ENCODE results near the gene PARVB.

PARVB gene

DNA sequence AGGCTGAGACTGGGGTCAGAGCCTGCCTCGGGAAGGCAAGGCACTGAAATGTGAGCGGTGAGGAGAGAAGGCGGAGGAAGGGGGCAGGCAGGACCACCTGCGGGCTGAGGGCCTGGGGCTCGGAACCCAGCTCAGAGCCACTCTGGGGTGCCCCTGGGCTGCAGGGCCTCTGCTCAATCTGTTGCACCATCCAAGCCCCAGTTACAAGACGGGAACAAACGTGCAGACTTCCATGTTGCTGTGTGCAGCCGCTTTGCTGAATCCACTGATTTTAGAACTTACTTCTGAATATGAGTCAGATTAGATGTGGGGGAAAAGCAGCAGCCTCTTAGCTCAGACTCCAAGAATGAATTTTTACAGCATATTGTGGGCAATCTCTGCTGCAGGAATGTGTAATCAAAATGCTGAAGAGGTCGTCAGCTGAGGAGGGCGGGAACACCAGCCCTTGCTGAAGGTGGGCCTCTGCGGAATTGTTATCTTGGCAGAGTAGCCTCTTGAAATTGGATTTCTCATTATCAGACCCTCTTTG, 178.2 kb downstream of the PARVB start:
- H3K9me3 ChIP-seq (ENCODE audit: control insufficient read depth, insufficient read depth, low read depth, low read length), result no peaks in the 10 kb centered on the region
- H3K4me1 ChIP-seq (ENCODE audit: control insufficient read depth, insufficient read depth, low read length), result 0 out of 2 replicates have a peak, but pooled peaks cover 3% of the 10 kb centered on the region
- CTCF ChIA-PET, result interaction anchor here (1.5 kb wide), 1 partner anchor 209 kb away, joined by 3 read pairs; no protein-coding TSS in a partner anchor
- POLR2A ChIA-PET, result interaction anchor here (0.6 kb wide), 1 partner anchor 889 kb away, joined by 3 read pairs; no protein-coding TSS in a partner anchor
- no peak overlapping the region for H3K4me3 ChIP-seq (ENCODE audit: low read depth, low read length)
- no peaks in the 10 kb centered on the region for H3K36me3 ChIP-seq (ENCODE audit: control insufficient read depth in 2 of 2, insufficient read depth in 1 of 2, low read length in 2 of 2)
- H3K27ac ChIP-seq (ENCODE audit: extremely low read depth, low read depth, low read length), result peak overlapping the region; percentile 11; the same call in 1 of the 2 replicates
- TF ChIP-seq WT1 (tag by site-specific recombination; IDR thresholded peaks at IDR 0.05) (no peak), ZFP41 (tag by site-specific recombination; IDR thresholded peaks at IDR 0.05; ENCODE audit: borderline replicate concordance) (no peak), OSR2 (tag by site-specific recombination; IDR thresholded peaks at IDR 0.05) (0 out of 2 replicates have a peak, but pooled peaks have one; percentile 41), ZXDB (tag by site-specific recombination; IDR thresholded peaks at IDR 0.05) (peak; percentile 54), HOXC10 (CRISPR knock-in tag; IDR thresholded peaks at IDR 0.05) (no peak), SP2 (tag by site-specific recombination; IDR thresholded peaks at IDR 0.05) (no peak), ZNF629 (tag by site-specific recombination; IDR thresholded peaks at IDR 0.05) (peak; percentile 22; the same call in 1 of the 2 replicates), YY1 (tag by site-specific recombination; IDR thresholded peaks at IDR 0.05) (no peak), FEZF1 (tag by site-specific recombination; IDR thresholded peaks at IDR 0.05) (no peak), ZNF292 (tag by site-specific recombination; IDR thresholded peaks at IDR 0.05; ENCODE audit: borderline replicate concordance, low read depth) (no peak), ZNF366 (tag by site-specific recombination; conservative IDR thresholded peaks at IDR 0.05) (0 out of 2 replicates have a peak, but pooled peaks have one; percentile 25), BCL11B (tag by site-specific recombination; IDR thresholded peaks at IDR 0.05; ENCODE audit: low read depth) (no peak), SP7 (tag by site-specific recombination; IDR thresholded peaks at IDR 0.05) (0 out of 2 replicates have a peak, but pooled peaks have one; percentile 27), ZNF785 (tag by site-specific recombination; IDR thresholded peaks at IDR 0.05) (no peak), ZBTB17 (tag by site-specific recombination; IDR thresholded peaks at IDR 0.05) (peak; percentile 80), GFI1B (tag by site-specific recombination; IDR thresholded peaks at IDR 0.05) (peak; percentile 65; the same call in 1 of the 2 replicates)
- TF ChIP-seq, protein P1, sequence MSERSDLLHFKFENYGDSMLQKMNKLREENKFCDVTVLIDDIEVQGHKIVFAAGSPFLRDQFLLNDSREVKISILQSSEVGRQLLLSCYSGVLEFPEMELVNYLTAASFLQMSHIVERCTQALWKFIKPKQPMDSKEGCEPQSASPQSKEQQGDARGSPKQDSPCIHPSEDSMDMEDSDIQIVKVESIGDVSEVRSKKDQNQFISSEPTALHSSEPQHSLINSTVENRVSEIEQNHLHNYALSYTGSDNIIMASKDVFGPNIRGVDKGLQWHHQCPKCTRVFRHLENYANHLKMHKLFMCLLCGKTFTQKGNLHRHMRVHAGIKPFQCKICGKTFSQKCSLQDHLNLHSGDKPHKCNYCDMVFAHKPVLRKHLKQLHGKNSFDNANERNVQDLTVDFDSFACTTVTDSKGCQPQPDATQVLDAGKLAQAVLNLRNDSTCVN (tag by site-specific recombination; optimal IDR thresholded peaks at IDR 0.05), result no peak
- TF ChIP-seq, protein P2, sequence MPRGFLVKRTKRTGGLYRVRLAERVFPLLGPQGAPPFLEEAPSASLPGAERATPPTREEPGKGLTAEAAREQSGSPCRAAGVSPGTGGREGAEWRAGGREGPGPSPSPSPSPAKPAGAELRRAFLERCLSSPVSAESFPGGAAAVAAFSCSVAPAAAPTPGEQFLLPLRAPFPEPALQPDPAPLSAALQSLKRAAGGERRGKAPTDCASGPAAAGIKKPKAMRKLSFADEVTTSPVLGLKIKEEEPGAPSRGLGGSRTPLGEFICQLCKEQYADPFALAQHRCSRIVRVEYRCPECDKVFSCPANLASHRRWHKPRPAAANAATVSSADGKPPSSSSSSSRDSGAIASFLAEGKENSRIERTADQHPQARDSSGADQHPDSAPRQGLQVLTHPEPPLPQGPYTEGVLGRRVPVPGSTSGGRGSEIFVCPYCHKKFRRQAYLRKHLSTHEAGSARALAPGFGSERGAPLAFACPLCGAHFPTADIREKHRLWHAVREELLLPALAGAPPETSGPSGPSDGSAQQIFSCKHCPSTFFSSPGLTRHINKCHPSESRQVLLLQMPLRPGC (tag by site-specific recombination; IDR thresholded peaks at IDR 0.05), result peak; percentile 73
- TF ChIP-seq, protein P3, sequence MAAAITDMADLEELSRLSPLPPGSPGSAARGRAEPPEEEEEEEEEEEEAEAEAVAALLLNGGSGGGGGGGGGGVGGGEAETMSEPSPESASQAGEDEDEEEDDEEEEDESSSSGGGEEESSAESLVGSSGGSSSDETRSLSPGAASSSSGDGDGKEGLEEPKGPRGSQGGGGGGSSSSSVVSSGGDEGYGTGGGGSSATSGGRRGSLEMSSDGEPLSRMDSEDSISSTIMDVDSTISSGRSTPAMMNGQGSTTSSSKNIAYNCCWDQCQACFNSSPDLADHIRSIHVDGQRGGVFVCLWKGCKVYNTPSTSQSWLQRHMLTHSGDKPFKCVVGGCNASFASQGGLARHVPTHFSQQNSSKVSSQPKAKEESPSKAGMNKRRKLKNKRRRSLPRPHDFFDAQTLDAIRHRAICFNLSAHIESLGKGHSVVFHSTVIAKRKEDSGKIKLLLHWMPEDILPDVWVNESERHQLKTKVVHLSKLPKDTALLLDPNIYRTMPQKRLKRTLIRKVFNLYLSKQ (tag by site-specific recombination; IDR thresholded peaks at IDR 0.05; ENCODE audit: borderline replicate concordance), result no peak
- TF ChIP-seq, protein P4, sequence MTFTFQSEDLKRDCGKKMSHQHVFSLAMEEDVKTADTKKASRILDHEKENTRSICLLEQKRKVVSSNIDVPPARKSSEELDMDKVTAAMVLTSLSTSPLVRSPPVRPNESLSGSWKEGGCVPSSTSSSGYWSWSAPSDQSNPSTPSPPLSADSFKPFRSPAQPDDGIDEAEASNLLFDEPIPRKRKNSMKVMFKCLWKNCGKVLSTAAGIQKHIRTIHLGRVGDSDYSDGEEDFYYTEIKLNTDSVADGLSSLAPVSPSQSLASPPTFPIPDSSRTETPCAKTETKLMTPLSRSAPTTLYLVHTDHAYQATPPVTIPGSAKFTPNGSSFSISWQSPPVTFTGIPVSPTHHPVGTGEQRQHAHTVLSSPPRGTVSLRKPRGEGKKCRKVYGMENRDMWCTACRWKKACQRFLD (tag by site-specific recombination; IDR thresholded peaks at IDR 0.05), result no peak
- TF ChIP-seq, protein P5, sequence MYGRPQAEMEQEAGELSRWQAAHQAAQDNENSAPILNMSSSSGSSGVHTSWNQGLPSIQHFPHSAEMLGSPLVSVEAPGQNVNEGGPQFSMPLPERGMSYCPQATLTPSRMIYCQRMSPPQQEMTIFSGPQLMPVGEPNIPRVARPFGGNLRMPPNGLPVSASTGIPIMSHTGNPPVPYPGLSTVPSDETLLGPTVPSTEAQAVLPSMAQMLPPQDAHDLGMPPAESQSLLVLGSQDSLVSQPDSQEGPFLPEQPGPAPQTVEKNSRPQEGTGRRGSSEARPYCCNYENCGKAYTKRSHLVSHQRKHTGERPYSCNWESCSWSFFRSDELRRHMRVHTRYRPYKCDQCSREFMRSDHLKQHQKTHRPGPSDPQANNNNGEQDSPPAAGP (tag by site-specific recombination; IDR thresholded peaks at IDR 0.05), result peak; percentile 81
- TF ChIP-seq, protein P6, sequence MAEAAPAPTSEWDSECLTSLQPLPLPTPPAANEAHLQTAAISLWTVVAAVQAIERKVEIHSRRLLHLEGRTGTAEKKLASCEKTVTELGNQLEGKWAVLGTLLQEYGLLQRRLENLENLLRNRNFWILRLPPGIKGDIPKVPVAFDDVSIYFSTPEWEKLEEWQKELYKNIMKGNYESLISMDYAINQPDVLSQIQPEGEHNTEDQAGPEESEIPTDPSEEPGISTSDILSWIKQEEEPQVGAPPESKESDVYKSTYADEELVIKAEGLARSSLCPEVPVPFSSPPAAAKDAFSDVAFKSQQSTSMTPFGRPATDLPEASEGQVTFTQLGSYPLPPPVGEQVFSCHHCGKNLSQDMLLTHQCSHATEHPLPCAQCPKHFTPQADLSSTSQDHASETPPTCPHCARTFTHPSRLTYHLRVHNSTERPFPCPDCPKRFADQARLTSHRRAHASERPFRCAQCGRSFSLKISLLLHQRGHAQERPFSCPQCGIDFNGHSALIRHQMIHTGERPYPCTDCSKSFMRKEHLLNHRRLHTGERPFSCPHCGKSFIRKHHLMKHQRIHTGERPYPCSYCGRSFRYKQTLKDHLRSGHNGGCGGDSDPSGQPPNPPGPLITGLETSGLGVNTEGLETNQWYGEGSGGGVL (tag by site-specific recombination; IDR thresholded peaks at IDR 0.05), result peak; percentile 27
- TF ChIP-seq, protein P7, sequence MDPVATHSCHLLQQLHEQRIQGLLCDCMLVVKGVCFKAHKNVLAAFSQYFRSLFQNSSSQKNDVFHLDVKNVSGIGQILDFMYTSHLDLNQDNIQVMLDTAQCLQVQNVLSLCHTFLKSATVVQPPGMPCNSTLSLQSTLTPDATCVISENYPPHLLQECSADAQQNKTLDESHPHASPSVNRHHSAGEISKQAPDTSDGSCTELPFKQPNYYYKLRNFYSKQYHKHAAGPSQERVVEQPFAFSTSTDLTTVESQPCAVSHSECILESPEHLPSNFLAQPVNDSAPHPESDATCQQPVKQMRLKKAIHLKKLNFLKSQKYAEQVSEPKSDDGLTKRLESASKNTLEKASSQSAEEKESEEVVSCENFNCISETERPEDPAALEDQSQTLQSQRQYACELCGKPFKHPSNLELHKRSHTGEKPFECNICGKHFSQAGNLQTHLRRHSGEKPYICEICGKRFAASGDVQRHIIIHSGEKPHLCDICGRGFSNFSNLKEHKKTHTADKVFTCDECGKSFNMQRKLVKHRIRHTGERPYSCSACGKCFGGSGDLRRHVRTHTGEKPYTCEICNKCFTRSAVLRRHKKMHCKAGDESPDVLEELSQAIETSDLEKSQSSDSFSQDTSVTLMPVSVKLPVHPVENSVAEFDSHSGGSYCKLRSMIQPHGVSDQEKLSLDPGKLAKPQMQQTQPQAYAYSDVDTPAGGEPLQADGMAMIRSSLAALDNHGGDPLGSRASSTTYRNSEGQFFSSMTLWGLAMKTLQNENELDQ (tag by site-specific recombination; IDR thresholded peaks at IDR 0.05; ENCODE audit: low read depth), result no peak

Measured in HEK293 (cell line).